Measurements from ENCODE around the gene MAP3K5. TPM values are rescaled to one million over a fixed set of nuclear protein-coding genes. Genes with fewer than 3 reads are reported as not detected.

Gene MAP3K5
- total RNA-seq, 1 donor from 2014 or later = 6.8 TPM

DNA sequence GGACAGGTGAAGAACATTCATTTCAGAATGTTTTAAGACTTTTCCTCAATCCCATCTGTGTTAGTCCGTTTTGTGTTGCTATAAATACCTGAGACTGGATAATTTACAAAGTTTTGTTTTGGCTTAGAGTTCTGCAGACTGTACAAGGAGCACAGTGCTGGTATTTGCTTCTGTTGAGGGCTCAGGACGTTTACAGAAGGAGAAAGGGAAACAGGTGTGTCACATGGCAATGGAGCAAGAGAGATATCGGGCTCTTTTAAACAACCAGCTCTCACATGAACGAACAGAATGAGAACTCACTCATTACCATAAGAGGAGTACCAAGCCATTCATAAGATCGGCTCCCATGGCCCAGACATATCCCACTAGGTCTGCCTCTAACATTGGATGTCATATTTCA is 258.8 kb downstream of the MAP3K5 start:
- no peak overlapping the region for H3K4me3 ChIP-seq (ENCODE audit: low read length in 3 of 3)
- no peaks in the 10 kb centered on the region for H3K4me1 ChIP-seq (ENCODE audit: control insufficient read depth in 3 of 3, insufficient read depth in 3 of 3, low read length in 3 of 3)
- H3K9me3 ChIP-seq (ENCODE audit: control insufficient read depth in 3 of 3, low read length in 3 of 3) = no peaks in the 10 kb centered on the region
- H3K36me3 ChIP-seq (ENCODE audit: control insufficient read depth in 3 of 3, insufficient read depth in 3 of 3, low read length in 3 of 3) = no peaks in the 10 kb centered on the region
- H3K27ac ChIP-seq (ENCODE audit: low read depth, low read length) = no peak overlapping the region
- H3K9ac ChIP-seq (ENCODE audit: low read depth in 1 of 3, low read length in 3 of 3) = no peak overlapping the region
- H3K27me3 ChIP-seq (ENCODE audit: control insufficient read depth in 3 of 3, insufficient read depth in 3 of 3, low read length in 3 of 3) = no peaks in the 10 kb centered on the region

DNA sequence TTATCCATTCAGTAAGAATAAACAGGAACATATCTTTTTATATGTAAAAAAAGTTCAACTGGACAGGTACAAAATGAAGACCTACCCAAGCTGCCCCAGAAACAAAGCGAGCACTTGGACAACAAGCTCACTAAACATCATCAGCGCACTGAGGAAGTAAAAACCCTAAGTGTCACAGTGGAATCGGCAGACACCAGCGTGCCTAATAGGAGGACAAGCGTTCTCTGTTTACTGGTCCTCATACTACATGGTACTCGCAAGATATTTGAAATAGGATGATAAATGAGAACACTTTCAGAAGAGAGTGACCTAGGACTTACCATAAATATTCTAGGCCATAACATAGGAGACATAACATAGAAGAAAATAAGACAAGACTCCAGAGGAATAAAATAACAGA is 260.2 kb downstream of the MAP3K5 start:
- Histone ChIP-seq H3K9me3 (ENCODE audit: control insufficient read depth in 3 of 3, low read length in 3 of 3) (no peaks in the 10 kb centered on the region), H3K36me3 (ENCODE audit: control insufficient read depth in 3 of 3, insufficient read depth in 3 of 3, low read length in 3 of 3) (no peaks in the 10 kb centered on the region), H3K4me3 (ENCODE audit: low read length in 3 of 3) (no peak overlapping the region), H3K27ac (ENCODE audit: low read depth, low read length) (no peak overlapping the region), H3K27me3 (ENCODE audit: control insufficient read depth in 3 of 3, insufficient read depth in 3 of 3, low read length in 3 of 3) (no peaks in the 10 kb centered on the region), H3K4me1 (ENCODE audit: control insufficient read depth in 3 of 3, insufficient read depth in 3 of 3, low read length in 3 of 3) (no peaks in the 10 kb centered on the region), H3K9ac (ENCODE audit: low read depth in 1 of 3, low read length in 3 of 3) (no peak overlapping the region)

- Histone ChIP-seq H3K4me3 (ENCODE audit: low read length in 3 of 3) (no peak overlapping the region), H3K9ac (ENCODE audit: low read depth in 1 of 3, low read length in 3 of 3) (no peak overlapping the region), H3K4me1 (ENCODE audit: control insufficient read depth in 3 of 3, insufficient read depth in 3 of 3, low read length in 3 of 3) (peaks cover 0 to 7% (median 0%) of the 10 kb centered on the region in 3 donors)
Observed at GRCh38 chr6:136529710-136530109, 262.6 kb downstream of the MAP3K5 start.

DNA sequence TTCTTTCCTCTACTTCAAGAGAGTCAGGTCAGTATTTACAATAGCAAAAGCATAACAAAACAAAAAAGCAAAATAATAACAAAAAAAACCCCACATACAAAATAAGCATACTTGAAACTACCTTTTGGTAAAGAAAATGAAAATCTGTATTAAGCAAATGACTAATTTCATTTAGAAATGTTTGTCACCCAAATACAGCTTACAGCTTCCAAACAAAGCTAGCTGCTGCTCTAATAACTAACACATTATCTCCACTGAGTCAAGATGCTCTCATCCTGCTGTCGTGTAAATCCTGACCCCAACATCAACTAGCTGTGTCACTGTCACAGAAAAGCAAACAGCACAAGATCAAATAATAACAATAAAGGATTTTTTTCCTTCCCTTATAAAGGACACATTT is 263.8 kb downstream of the MAP3K5 start:
- Histone ChIP-seq H3K4me3 (ENCODE audit: low read length in 3 of 3) (no peak overlapping the region), H3K9me3 (ENCODE audit: control insufficient read depth in 3 of 3, low read length in 3 of 3) (no peaks in the 10 kb centered on the region), H3K27me3 (ENCODE audit: control insufficient read depth in 3 of 3, insufficient read depth in 3 of 3, low read length in 3 of 3) (peaks cover 0 to 4% (median 3%) of the 10 kb centered on the region in 3 donors), H3K9ac (ENCODE audit: low read depth in 1 of 3, low read length in 3 of 3) (no peak overlapping the region), H3K27ac (ENCODE audit: low read depth, low read length) (no peak overlapping the region), H3K4me1 (ENCODE audit: control insufficient read depth in 3 of 3, insufficient read depth in 3 of 3, low read length in 3 of 3) (peaks cover 0 to 7% (median 0%) of the 10 kb centered on the region in 3 donors), H3K36me3 (ENCODE audit: control insufficient read depth in 3 of 3, insufficient read depth in 3 of 3, low read length in 3 of 3) (no peaks in the 10 kb centered on the region)

More at GRCh38 chr6:136529710-136530109, 262.6 kb downstream of the MAP3K5 start:
- H3K27ac ChIP-seq (ENCODE audit: low read depth, low read length) = no peak overlapping the region
- H3K27me3 ChIP-seq (ENCODE audit: control insufficient read depth in 3 of 3, insufficient read depth in 3 of 3, low read length in 3 of 3) = peaks cover 0 to 4% (median 3%) of the 10 kb centered on the region in 3 donors
- H3K9me3 ChIP-seq (ENCODE audit: control insufficient read depth in 3 of 3, low read length in 3 of 3) = no peaks in the 10 kb centered on the region
- no peaks in the 10 kb centered on the region for H3K36me3 ChIP-seq (ENCODE audit: control insufficient read depth in 3 of 3, insufficient read depth in 3 of 3, low read length in 3 of 3)

DNA sequence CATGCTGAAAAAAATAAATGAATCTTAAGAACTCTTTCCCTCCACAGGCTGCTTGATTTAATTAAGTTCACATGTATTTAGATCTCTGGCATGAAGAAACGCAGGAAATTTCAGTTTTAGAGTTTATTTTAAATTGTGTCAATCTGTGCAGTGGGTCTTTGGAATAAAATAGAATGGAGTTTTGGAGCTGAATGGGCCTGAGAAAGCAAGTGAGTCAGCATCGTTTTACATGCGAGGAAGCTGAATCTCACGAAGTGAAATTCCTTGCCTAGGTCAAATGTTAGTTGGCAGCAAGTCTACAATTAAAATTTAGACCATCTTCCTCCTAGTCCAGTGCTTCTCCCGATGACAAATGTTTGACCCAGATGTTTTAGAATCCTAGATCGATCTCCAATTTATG is 264.4 kb downstream of the MAP3K5 start:
- H3K27me3 ChIP-seq (ENCODE audit: control insufficient read depth in 3 of 3, insufficient read depth in 3 of 3, low read length in 3 of 3) = peaks cover 0 to 4% (median 3%) of the 10 kb centered on the region in 3 donors

GRCh38 chr6:136526937-136527336 is 265.3 kb downstream of the MAP3K5 start:
- H3K9ac ChIP-seq (ENCODE audit: low read depth in 1 of 3, low read length in 3 of 3) = no peak overlapping the region
- H3K9me3 ChIP-seq (ENCODE audit: control insufficient read depth in 3 of 3, low read length in 3 of 3) = no peaks in the 10 kb centered on the region
- H3K27me3 ChIP-seq (ENCODE audit: control insufficient read depth in 3 of 3, insufficient read depth in 3 of 3, low read length in 3 of 3) = peaks cover 0 to 4% (median 3%) of the 10 kb centered on the region in 3 donors

More for the DNA sequence above, 264.4 kb downstream of the MAP3K5 start:
- Histone ChIP-seq H3K4me1 (ENCODE audit: control insufficient read depth in 3 of 3, insufficient read depth in 3 of 3, low read length in 3 of 3) (peaks cover 0 to 7% (median 0%) of the 10 kb centered on the region in 3 donors), H3K9me3 (ENCODE audit: control insufficient read depth in 3 of 3, low read length in 3 of 3) (no peaks in the 10 kb centered on the region), H3K27ac (ENCODE audit: low read depth, low read length) (no peak overlapping the region), H3K36me3 (ENCODE audit: control insufficient read depth in 3 of 3, insufficient read depth in 3 of 3, low read length in 3 of 3) (no peaks in the 10 kb centered on the region), H3K4me3 (ENCODE audit: low read length in 3 of 3) (no peak overlapping the region), H3K9ac (ENCODE audit: low read depth in 1 of 3, low read length in 3 of 3) (no peak overlapping the region)

GRCh38 chr6:136526196-136526930 is 265.9 kb downstream of the MAP3K5 start:
- Histone ChIP-seq H3K36me3 (ENCODE audit: control insufficient read depth in 3 of 3, insufficient read depth in 3 of 3, low read length in 3 of 3) (no peaks in the 10 kb centered on the region), H3K9ac (ENCODE audit: low read depth in 1 of 3, low read length in 3 of 3) (no peak overlapping the region), H3K4me3 (ENCODE audit: low read length in 3 of 3) (no peak overlapping the region), H3K27me3 (ENCODE audit: control insufficient read depth in 3 of 3, insufficient read depth in 3 of 3, low read length in 3 of 3) (peaks cover 0 to 4% (median 3%) of the 10 kb centered on the region in 3 donors), H3K4me1 (ENCODE audit: control insufficient read depth in 3 of 3, insufficient read depth in 3 of 3, low read length in 3 of 3) (peaks cover 0 to 7% (median 0%) of the 10 kb centered on the region in 3 donors), H3K9me3 (ENCODE audit: control insufficient read depth in 3 of 3, low read length in 3 of 3) (no peaks in the 10 kb centered on the region), H3K27ac (ENCODE audit: low read depth, low read length) (no peak overlapping the region)

More at GRCh38 chr6:136526937-136527336, 265.3 kb downstream of the MAP3K5 start:
- H3K4me1 ChIP-seq (ENCODE audit: control insufficient read depth in 3 of 3, insufficient read depth in 3 of 3, low read length in 3 of 3) = peaks cover 0 to 7% (median 0%) of the 10 kb centered on the region in 3 donors
- H3K27ac ChIP-seq (ENCODE audit: low read depth, low read length) = no peak overlapping the region
- H3K36me3 ChIP-seq (ENCODE audit: control insufficient read depth in 3 of 3, insufficient read depth in 3 of 3, low read length in 3 of 3) = no peaks in the 10 kb centered on the region
- no peak overlapping the region for H3K4me3 ChIP-seq (ENCODE audit: low read length in 3 of 3)

DNA sequence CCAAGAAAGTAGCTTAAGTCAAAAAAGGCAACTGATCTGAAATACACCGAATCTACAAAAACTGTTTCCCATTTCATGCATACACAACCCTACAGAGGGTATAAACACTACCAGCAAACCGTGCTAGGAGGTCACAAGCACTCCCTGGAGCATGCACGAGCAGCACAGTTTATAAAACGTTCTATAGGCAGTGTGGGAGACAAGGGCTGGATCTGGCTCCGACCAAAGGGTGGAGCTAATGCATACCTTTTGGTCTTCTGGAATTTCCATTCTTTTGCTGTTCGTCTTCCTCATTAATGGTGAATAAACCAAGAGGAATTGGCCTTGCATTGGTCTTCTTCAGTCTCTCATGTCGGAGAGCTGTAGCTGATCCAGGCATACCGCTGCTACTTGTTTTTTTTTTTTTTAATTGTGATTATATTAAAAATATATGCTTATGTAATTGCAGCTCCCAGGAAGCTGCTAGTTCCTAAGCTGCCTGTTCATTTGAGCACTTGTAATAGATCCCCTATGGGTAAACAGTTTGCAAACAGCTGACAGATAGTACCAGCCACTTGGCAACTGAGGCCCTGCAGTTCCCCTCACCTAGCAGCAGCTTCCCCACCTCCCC is 266.6 kb downstream of the MAP3K5 start:
- Histone ChIP-seq H3K9me3 (ENCODE audit: control insufficient read depth in 3 of 3, low read length in 3 of 3) (no peaks in the 10 kb centered on the region), H3K27me3 (ENCODE audit: control insufficient read depth in 3 of 3, insufficient read depth in 3 of 3, low read length in 3 of 3) (peaks cover 0 to 4% (median 3%) of the 10 kb centered on the region in 3 donors), H3K36me3 (ENCODE audit: control insufficient read depth in 3 of 3, insufficient read depth in 3 of 3, low read length in 3 of 3) (no peaks in the 10 kb centered on the region), H3K4me3 (ENCODE audit: low read length in 3 of 3) (no peak overlapping the region), H3K4me1 (ENCODE audit: control insufficient read depth in 3 of 3, insufficient read depth in 3 of 3, low read length in 3 of 3) (peaks cover 0 to 7% (median 0%) of the 10 kb centered on the region in 3 donors), H3K27ac (ENCODE audit: low read depth, low read length) (no peak overlapping the region), H3K9ac (ENCODE audit: low read depth in 1 of 3, low read length in 3 of 3) (no peak overlapping the region)

DNA sequence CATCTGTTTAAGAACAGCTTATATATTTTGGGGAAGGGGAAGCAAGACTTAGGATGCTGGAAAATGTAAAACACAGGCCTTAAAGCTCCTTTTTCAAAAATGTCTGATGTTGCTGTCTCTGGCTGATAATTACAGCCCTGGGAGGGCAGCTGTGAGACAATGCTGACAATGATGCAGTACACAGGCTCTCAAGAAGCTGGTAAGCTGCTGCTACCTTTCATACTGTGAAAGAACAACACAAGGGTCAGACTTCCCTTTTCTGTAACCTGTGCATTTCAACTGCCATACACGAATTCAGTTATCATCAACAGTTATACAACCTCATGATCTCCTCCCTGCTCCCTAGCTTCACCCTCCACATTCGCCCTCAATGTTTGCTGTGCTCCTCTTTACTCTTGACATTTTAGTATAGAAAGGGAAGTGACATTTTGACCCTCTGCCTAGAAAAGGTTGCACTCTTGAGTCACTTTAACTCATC is 267.3 kb downstream of the MAP3K5 start:
- no peaks in the 10 kb centered on the region for H3K36me3 ChIP-seq (ENCODE audit: control insufficient read depth in 3 of 3, insufficient read depth in 3 of 3, low read length in 3 of 3)
- H3K9me3 ChIP-seq (ENCODE audit: control insufficient read depth in 3 of 3, low read length in 3 of 3) = no peaks in the 10 kb centered on the region
- H3K4me3 ChIP-seq (ENCODE audit: low read length in 3 of 3) = no peak overlapping the region
- peaks cover 0 to 7% (median 0%) of the 10 kb centered on the region in 3 donors for H3K4me1 ChIP-seq (ENCODE audit: control insufficient read depth in 3 of 3, insufficient read depth in 3 of 3, low read length in 3 of 3)
- no peak overlapping the region for H3K9ac ChIP-seq (ENCODE audit: low read depth in 1 of 3, low read length in 3 of 3)
- no peak overlapping the region for H3K27ac ChIP-seq (ENCODE audit: low read depth, low read length)
- peaks cover 0 to 4% (median 3%) of the 10 kb centered on the region in 3 donors for H3K27me3 ChIP-seq (ENCODE audit: control insufficient read depth in 3 of 3, insufficient read depth in 3 of 3, low read length in 3 of 3)
